GM12874 (cell line): ENCODE measurements around the gene GHRH.

Experiments
- TF ChIP-seq, protein P1 (sequence below): IDR thresholded peaks from 2 replicates; pipeline ENCODE4 v1.5.1; 2011; ENCODE audit warnings: low read depth, mild to moderate bottlenecking, control low read depth, low read length, moderate library complexity; ENCODE audit not compliant: insufficient read depth

GHRH gene

GRCh38 chr20:37278966-37279590 is 17.5 kb upstream of the GHRH start:
- TF ChIP-seq, protein P1, sequence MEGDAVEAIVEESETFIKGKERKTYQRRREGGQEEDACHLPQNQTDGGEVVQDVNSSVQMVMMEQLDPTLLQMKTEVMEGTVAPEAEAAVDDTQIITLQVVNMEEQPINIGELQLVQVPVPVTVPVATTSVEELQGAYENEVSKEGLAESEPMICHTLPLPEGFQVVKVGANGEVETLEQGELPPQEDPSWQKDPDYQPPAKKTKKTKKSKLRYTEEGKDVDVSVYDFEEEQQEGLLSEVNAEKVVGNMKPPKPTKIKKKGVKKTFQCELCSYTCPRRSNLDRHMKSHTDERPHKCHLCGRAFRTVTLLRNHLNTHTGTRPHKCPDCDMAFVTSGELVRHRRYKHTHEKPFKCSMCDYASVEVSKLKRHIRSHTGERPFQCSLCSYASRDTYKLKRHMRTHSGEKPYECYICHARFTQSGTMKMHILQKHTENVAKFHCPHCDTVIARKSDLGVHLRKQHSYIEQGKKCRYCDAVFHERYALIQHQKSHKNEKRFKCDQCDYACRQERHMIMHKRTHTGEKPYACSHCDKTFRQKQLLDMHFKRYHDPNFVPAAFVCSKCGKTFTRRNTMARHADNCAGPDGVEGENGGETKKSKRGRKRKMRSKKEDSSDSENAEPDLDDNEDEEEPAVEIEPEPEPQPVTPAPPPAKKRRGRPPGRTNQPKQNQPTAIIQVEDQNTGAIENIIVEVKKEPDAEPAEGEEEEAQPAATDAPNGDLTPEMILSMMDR: no peak

- TF ChIP-seq, protein P1: no peak
Observed at GRCh38 chr20:37277253-37277593, 15.6 kb upstream of the GHRH start.

DNA sequence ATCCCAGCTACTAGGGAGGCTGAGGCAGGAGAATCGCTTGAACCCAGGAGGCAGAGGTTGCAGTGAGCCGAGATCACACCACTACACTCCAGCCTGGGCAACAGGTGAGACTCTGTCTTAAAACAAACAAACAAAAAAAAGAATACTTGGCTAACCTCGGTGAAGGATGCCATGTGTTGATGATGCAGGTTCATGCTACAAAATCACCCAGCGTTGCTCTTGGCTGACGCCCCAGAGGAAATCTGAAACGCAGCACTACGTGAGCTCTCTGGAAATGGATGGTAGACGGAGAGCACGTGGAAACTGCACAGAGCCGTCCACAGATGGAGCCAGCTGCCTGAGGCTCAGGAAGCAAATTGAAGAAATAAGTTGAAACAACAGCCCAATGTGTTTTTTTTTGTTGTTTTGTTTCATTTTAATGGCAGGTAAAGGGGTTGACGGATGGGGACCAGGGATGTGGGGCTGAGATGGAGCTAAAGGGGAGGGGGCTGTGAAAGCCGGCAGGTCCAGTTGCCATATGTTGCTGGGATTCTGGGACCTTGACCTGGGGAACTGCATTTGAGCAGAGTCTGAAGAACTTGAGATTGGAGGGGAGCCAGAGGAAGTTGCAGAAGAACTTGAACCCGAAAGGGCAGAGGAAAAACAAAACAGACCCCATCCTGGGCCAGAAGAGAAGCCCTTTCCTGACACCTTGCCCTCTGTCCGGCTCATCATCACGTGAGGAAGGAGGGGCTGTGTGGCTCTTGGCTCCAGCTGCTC is 15.1 kb upstream of the GHRH start:
- TF ChIP-seq, protein P1: peak; percentile 20; the same call in 1 of the 2 replicates

GRCh38 chr20:37274851-37275524 is 13.4 kb upstream of the GHRH start:
- TF ChIP-seq, protein P1: no peak

GRCh38 chr20:37273988-37274387 is 12.4 kb upstream of the GHRH start:
- TF ChIP-seq, protein P1: no peak

GRCh38 chr20:37271421-37271768 is 9.8 kb upstream of the GHRH start:
- TF ChIP-seq, protein P1: no peak

- TF ChIP-seq, protein P1: no peak
Observed at GRCh38 chr20:37270576-37271420, 9.2 kb upstream of the GHRH start.
